SKM-1 treated with dmso at 0.1 percent for 144 hours (cell line): Measurements from ENCODE around the gene PRR33.
"Not testable (repeated sequence)": the region's sequence is repeated elsewhere in the genome, so short reads cannot be mapped to it uniquely, and the experiment has no call there.

Experiments
- DNase-seq: peaks from one replicate; lab custom pipeline; 2025; ENCODE audit not compliant: unreplicated experiment; lab: John Stamatoyannopoulos, UW

The PRR33 gene

DNA sequence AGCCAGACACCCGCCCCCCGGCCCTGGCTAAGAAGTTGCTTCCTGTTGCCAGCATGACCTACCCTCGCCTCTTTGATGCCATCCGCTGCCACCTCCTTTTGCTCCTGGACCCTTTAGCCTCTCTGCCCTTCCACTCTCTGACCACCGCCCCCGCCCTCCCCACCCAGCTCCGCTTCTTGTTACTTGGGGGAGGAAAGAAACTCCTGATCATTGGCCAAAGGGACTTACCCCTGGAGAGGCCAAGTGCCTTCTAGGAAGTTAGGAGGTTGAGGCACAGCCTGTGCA lies at the start of gene PRR33:
Gene PRR33, minus strand, starts transcription at position 65 of the 285 bp plus-strand sequence. CDS start 1,311 bp downstream, outside the sequence.
- no peak for DNase-seq

DNA sequence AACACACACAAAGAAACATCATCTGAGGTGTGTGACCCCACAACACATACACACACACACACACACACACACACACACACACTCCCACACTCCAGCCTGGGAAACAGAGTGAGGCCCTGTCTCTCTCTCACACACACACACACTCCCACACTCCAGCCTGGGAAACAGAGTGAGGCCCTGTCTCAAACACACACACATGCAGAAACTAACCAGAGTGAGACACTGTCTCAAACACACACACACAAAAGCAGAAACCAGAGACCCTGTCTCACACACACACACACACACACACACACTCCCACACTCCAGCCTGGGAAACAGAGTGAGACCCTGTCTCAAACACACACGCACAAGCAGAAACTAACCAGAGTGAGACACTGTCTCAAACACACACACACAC lies 48.1 kb upstream of the PRR33 start:
- not testable (repeated sequence) for DNase-seq

DNA sequence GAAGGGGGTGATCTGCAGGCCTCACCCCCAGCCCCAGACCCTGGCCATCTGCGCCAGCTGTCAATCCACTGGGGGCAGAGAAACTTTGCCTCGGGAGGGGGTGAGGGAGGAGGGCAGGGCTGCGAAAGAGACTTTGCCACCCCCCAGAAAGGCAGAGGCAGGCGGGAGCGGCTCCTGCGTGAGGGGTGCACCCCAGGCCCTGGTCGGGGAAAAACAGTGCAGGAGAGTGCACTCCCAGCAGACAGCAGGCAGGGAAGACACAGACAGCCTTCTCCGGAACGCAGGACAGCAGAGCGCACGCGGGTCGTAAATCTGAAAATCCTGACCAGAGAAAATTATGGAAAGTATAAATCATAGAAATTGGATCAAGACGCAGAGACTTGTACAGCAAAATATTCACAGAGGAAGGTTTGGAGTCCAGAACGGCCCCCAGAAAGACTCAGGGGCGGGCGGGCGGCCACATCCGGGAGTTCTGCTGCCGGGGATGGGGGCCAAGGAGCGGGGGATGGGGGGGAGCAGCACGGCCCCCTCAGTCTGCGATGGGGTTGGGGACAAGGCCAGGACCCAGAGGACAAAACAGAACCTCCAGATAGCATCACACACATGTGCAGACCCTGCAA lies 47.4 kb upstream of the PRR33 start:
- no peak for DNase-seq

DNA sequence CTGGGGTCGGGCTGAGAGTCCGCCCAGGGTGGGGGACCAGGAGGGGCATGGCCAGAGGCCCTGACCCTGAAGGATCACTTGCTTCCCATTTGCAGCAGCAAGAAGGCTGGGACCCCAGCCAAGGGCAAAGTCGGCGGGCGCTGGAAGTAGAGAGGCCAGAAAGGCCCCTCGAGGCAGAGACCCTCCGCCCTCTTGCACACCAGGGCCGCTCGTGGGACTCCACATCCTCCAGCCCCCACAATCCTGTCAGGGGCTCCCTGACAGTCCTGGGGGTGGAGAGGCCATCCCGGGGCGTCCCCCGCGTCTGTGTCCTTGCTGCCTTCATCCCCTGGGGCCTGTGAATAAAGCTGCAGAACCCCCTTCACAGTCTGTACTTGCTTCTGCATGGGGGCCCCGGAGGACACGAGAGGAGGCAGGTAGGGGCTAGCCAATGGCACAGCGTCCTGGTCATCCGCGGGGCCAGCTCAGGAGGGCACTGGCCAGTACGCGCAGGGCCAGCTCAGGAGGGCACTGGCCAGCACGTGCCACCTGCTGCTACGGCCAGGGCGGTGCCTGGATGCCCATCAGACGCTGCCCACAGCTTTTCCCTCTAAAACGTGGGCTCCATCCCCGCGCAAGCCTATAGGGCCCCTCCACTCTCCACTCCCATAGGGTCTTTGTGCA lies 46.8 kb upstream of the PRR33 start:
- DNase-seq, result no peak

DNA sequence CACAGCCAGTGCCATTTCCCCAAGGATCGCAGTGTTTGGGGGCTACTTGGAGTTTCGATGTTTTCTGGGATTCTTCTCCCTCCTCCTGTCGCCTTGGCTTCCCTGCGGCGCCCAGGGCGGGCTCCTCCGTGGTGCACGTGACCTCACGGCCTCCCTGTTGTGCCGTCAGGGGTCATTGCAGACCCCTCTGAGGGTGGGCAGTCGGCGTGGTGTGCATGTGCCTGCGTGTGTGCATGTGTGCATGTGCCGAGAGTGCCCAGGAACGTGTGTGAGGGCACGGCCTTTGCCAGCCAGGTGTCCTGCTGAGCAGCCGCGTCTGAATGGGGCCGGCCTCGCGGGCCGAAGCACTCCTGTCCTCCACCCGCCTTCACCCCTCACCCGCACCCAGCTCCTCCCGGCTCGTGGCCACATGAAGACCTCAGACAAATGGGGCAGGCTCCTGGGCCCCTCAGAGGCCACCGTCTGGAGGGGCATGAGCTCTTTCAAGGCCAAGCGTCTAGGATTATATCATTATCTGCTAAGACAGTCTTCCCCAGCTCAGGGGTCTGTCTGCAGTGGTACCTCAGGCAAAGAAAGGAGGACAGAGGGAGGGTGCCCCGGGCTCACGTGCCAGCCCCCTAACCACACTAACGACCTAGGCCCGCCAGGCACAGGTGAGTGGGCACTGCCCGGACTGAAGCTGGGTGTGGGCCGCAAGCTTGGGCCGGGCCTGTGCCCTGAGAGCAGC lies 46.1 kb upstream of the PRR33 start:
- DNase-seq, result no peak

DNA sequence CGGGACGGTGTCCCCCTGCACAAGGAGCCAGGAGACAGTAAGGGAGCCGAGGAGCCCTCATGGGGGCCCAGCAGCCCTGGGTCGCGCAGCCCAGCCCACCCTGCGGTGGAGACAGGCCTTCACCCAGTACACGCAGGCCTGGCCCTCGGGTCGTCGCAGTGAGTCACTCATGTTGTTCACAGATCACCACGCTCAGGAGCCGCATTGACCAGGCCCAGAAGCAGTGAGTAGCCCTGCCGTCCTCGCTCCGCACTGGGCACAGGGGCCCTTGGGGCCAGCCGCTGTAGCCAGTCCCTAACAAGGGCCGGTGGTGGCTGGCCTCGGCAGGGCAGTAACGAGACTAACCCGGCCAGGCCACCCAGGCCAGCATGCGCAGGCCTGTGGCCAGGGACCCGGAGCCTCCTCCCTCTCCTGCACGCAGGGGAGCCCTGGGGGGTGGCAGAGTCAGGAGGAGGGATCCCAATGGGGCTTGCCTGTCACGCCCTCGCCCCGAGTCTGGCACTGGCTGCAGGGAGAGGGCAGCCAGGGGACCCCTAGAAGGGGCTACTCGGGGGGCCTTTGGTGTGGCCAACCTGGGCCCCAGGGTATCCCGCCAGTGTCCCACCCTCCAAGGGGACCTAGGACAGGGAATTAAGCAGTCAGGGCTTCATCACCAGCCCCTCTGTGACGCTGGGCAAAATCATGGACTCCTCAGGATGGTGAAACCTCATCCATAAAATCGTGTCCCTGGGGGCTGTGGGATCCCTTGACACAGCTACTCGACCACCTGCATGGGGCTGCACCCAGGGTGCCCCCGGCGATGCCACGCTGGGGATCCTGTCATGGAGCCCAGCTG lies 45.3 kb upstream of the PRR33 start:
- no peak for DNase-seq

DNA sequence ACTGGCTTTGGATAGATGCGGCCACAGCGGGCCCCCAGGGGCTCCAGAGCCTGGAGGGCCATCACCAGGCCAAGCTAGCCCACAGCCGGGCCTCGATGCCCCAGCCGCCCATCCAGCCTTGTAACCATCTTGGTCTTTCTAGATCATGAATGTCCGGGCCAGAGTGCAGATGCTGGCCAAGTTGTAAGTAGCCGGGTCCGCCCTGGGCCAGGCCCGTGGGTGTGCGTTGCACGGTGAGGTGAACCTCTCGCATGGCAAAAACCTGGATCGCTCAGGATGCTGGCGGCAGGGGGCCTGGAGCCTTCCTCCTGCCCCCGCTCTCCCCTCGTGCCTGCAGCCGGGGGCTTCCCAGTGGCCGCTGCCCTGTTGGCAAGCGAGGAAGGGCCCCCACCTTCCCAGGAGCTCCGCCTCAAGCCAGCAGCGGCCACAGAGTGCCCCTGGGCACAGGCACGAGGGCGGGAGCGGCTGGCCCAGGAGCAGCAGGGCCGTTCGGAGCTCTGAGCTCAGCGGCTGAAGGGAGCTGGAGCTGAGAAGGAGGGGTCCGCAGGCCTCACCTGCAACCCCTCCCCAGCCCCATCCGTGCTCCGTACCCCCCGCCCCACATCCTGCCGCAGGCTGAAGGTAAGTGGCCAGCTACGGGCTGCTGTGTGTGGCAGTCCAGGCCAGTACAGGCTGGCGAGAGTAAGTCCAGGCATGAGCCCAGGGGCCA lies 44.5 kb upstream of the PRR33 start:
- no peak for DNase-seq

DNA sequence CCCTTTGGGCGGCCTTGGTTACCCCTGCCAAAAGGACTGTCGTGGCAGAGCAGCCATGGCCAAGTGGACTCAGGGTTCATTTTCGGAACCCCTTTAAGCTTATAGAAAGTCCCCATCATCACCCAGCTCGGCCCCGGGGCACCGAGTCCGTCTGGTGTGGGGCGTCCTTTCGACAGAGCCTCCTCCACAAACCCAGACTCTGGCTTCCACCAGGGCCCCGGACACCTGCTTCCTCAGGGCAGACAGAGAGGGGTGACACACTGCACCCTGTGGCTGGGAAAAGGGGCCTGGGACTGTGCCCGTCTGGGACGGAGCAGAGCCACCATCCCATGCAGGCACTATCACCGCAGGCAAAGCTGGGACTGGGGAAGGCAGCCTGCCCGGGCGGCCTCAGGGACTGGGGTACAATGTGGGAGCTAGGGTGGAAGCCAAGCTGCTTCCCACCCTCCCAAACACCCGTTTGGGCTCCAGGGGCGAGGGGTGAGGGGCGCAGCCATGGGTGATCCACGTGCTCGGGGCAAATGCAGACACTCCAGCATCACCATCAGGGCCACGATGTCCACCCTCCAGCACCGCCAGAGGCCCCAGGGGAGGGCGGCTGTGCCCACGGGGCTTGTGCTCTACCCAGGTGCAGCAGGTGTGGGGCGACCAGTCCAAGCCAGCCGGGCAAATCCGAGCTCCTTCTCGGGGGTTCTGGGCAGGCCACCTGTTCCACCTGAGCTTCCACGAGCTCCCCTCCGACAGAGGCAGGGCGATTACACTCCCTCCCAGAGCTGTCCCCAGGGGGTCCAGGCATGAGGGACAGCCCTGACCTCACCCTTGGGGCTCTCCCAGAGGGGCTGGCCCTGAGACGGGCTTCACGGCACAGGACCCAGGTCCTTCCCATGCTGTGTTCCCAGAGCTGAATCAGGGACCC lies 43.7 kb upstream of the PRR33 start:
- no peak for DNase-seq

DNA sequence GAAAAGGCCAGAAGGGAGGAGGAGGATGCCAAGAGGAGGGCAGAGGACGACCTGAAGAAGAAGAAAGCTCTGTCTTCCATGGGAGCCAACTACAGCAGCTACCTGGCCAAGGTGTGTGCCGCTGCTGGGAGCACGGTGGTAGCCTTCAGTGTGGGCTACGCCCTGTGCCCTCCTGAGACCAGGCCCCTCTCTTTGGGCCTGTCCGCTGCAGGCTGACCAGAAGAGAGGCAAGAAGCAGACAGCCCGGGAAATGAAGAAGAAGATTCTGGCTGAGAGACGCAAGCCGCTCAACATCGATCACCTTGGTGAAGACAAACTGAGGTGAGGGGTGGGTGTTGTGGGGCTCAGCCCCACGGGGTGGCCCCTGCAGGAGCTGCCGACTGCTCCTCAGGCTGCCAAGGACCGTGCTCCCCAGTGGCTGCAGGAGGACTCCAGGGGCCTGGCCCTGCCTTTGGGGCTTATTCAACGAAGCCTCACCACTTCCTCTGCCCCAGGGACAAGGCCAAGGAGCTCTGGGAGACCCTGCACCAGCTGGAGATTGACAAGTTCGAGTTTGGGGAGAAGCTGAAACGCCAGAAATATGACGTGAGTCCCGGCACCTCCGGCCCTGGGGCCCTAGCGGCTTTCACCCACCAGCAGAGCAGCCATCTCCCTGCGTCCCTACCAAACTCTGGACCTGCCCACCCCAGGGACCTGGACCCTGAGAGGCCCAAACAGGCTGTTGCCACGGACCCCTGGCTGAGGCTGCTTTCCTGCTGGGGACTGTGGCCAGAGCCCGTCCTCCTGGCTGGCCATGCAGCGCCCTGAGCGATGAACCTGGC lies 42.9 kb upstream of the PRR33 start:
- DNase-seq, result no peak

DNA sequence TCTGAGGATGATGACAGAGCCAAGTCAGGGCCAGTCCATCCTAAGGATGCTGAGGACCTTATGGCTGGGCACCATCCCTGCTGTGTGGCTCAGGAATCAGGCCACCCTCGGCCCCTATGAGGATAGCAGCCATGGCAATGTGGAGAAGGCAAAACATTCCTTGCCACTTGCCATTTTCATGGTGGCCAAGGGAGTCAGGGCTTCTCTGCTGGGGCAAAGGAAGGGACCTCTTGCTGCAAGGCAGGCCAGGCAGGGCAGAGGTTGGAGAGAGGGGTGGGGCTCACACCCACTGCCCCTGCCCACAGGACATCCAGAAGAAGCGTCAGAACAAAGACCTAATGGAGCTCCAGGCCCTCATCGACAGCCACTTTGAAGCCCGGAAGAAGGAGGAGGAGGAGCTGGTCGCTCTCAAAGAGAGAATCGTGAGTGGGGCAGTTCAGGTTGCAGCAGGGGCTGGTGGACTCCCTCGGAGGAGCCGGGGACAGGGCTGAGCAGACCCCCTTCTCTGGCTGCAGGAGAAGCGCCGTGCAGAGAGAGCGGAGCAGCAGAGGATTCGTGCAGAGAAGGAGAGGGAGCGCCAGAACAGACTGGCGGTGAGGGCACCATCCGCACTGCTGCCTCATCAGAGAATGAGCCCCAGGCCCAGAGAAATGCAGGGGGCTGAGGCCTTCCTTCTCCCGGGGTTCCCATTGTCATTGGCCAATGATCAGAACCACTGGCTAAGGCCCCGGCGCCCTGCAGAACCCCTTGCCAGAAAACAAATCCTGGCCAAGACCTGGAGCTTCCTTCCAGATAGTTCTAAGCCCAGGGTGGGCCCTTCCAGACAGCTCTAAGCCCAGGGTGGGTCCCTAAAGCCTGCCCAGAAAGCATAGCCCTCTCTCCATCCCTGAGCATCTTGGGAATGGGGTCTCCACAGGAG lies 42.0 kb upstream of the PRR33 start:
- DNase-seq, result no peak

DNA sequence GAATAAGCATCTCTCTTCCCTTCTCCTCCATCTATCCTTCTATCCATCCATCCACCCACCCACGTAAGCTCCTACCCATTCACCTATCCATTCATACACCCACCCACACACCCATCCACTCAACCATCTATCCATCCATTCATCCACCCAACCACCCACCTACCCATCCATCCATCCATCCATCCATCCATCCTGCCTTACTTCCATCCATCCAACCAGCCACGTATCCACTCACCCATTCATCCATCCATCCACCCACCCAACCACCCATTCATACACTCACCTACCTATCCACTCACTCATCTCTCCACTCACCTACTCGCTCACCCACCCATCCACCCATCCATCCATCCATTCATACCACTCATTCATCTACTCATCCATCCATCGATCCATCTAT lies 41.0 kb upstream of the PRR33 start:
- DNase-seq, result no peak

DNA sequence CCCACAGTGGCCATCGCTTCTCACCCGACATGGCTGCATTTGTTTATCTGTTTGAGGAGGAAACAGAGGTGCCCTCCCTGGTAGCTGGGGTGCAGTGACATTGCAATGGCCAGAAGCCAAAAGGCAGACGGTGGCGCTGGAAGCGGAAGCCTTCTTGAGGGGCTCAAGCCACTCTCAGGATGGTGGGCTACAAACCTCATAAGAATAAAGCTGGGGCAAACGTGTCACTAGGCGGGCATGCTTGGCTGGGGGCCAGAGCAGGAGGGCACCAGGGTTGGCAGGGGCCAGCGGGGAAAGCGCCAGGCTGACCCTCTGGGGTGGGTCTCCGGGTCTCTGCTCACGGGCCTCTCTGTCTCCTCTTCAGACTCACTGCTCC lies 40.4 kb upstream of the PRR33 start:
- no peak for DNase-seq

DNA sequence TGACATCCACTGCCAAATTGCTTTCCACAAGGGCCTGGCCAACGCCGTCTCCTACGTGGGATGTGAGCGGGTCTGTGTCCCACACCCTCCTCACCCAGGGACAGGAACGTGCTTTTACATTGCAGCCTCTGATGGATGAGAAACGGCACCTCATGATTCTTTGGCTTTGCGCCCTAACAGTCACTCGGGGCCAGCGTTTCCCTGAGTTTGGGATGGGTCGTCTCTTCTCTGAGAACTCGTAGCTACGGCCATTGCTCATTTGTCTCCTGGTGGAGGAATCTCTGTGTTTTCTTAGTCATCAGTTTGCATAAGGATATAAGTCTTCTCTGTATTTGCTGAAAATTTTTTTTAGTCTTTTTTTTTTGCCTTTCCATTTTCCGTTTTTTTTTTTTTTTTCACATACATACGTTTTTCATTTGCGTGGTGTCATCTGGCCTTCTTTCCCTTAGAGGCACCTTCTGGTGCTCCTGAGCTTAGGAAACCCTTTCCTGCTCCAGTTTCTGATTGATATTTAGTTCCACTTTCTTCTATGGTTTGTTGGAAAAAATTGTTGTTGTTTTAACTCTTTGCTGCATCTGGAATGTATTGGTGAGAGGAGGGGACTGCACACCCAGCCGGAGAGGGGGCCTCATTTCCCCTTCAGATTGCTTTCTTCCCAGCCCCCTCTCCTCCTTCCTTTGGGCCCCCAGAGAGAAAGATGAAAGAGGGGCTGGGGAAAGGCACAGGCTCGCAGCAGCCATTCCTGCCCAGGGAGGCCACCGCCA lies 39.8 kb upstream of the PRR33 start:
- DNase-seq, result no peak

DNA sequence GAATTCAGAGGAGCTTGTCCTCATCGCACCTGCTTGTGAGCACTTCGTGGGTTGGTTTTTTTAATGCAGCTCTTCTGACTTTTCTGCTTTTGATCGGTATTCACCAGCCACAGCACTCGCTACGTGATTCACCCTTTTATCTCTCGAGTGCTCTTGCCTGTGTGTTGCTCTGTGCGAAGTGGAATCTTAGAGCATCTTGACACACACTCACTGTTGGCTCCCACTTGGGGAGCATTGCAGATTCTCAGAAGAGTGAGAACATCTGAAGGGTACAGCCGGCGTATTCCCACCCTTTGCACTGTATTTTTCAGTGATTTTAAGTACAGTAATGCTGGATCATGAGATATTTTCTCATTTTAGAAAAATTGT lies 38.8 kb upstream of the PRR33 start:
- no peak for DNase-seq

DNA sequence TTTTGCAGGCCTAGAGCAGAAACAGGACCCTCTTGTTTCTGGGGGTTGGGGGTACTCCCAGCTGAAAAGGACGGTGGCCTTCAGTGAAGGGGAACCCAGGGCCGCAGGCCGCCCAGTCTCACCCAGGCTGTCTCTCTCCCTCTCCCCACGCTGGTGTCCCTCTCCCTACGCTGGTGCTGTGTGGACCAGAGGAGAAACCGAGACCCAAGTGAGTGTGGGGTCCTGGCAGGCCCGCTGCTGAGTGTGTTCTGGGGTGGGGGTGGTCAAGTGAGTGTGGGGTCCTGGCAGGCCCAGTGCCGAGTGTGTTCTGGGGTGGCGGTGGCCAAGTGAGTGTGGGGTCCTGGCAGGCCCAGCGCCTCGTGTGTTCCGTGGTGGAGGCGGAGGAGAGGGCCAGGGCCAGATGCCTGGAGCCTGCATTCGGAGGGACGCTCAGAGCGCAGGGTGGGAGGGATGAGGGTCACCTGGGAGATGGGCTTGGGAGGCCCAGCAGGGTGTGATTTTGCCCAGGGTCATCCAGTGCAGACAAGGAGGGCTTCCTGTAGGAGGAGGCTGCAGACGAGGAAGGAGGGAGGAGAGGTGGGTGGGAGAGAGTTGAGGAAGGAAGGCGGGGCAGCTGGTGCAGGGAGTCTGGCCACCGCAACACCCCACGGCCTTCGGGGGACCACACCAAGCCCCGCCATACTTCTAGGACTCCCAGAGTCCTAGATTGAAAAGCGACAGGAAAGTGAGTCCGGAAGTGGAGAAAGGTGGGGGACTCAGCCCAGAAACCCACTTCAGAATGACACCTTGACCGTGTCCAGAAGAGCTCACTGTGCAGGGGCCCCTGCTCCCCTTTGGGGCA lies 38.1 kb upstream of the PRR33 start:
- no peak for DNase-seq

DNA sequence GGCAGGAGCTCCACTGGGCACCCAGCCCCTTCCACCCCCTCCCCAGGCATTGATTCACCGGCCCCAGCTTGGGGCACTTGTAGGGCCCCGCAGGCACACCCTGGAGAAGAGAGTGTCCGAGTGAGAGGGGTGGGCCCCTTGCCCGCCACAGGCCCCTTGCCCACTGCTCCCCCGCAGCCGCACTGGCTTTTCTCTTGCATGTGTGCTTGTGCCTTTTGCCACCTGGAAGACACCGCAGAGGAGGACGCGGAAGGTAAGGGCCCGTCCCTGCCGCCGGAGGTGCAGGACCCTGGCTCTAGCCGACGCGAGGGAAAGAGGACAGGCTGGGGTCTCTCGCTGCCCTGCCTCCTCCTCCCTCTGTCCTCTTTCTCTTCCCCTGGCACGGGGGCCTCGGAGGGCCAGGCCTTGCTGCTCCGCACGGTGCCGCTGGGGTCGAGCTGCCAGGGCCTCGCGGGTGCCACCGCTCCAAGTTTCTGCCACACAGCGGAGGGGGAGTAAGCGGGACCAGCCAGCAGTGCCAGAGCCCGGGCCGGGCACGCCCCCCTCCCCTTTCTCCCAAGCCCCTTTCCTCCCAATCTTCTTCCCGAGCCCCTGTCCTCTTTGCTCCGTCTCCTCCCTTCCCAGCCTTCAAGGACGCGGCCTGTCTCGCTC lies 37.3 kb upstream of the PRR33 start:
- no peak for DNase-seq
